Ecto neural progenitor cell (in vitro differentiated cells): ENCODE measurements around the gene THAP4.

Source experiments
- DNase-seq: peaks from one replicate; pipeline ENCODE4 v3.0.0-alpha.2; 2018; ENCODE audit warnings: low spot score

Gene THAP4

DNA sequence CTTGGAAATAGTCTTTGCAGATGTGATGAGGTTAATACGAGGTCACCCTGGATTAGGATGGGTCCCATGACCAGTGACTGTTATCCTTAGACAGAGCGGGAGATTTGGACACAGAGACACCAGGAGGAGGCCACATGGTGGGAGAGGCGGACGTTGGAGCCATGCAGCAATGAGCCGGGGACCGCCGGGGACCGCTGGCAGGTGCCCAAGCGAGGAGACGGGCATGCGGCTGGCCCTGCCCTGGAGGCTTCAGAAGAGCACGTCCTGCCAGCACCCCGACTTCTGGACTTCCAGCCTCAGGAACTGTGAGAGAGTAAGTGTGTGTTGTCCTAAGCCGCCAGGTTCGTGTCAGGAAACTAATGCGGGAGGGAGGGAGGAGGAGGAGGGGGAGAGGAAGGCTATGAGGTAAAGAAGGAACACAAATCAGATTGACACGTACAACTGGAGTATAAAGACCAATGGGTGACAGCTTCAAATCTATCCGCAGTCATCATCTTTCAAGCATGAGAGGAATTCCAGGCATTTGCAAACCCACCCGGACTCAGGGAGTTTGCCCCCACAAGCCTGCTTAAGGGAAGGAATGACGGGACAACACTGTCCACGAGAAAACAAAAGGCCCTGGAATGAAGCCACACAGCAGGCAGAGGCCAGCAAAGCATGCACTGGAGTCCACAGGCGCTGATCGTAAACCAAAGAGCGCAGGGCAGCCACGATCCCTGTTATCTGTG, 90.0 kb downstream of the THAP4 start:
- peak; percentile 50 for DNase-seq

DNA sequence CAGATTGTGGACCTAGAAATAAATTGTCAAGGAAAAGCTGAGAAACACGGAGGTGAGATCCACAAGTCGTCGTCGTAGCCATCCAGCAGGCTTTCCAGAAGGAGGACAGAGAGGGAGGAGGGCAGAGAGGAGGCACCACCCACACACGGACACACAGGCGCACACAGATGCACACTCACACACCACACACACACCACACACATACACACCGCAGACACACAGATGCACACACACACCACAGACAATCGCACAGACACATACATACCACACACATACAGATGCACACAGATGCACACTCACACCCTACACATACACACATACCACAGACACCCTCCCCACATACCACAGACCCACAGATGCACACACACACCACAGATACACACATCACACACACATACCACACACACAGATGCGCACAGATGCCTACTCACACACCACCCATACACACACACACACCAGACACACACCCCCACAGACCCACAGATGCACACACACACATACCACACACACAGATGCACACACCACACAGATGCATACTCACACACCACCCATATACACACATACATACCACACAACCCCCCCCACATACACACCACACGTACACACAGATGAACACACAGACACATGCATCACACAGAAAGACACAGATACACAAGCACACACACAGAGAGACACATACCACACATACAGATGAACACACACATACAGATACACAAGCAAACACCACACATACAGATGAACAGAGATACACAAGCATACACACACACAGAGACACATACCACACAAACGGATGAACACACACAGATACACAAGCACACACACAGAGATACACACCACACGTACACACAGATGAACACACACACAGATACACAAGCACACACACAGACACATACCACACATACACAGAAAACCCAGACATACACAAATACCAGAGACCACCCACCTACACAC, 91.2 kb downstream of the THAP4 start:
- no peak for DNase-seq

DNA sequence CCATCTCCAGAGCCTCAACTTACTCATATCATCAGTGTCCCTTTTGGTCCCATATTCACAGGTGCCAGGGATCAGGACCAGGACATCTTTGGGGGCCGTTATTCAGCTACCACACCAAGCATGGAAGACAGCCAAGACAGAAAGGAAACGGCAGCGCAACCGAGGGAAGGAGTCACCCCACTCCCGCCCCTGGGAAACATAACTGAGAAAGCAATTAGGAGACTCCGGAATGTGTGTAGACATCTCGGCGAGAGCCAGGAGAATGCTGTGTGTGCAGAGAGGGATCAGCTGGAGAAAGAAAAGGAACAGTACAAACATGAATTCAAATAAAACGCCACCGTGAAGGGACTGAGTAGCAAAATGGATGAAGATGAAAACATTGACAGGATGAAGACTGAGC, 91.9 kb downstream of the THAP4 start:
- DNase-seq = no peak

DNA sequence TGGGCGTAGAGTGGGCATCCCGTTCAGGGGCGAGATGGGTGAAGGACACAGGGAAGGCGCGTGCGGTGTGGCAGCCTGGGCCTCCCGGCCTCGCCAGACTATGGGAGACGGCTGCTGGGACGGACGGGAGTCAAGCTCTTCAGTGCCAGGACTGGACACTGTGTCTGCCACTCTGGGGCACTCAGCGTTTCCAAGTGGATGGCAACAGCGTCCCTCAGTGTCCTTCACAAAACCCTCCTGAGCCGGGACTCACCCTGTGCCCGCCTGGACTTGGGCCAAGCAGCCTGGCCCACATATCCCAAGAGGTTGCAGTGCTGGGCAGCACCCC, 94.7 kb downstream of the THAP4 start:
- DNase-seq = peak; percentile 51

DNA sequence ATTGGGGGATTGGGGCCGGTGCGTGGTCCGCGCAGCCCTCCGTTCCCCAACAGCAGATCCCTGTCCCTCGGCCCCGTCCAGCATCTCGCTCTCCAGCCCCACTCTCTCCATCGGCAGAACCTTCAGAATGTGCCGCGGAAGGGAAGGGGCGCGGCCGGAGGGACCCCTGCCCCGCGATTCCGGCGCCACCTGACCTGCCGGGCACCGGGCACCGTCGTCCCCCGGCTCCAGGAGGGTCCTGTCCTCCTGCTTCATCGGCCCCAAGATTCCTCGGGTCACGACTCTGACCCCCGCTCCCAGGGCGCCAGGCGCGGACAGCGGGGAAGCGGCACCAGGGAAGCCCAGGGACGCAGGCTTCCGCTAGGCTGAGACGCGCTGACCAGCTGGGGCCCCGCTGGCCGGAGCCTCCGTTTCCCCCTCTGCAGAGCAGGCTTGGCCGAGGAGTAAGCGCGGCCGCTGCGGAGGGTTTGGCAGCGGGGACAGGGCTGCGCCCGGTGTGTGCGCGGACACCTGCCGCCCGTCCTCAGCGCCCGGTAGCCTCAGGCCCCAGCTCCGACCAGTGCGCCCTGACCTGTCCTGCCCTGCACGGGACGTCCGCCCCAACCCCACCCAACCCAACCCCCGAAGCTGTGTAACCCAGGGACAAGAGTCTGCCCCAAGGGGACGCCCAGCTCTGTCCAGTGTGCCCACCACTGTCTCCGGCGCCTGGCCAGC, 95.2 kb downstream of the THAP4 start:
- peak; percentile 53 for DNase-seq

DNA sequence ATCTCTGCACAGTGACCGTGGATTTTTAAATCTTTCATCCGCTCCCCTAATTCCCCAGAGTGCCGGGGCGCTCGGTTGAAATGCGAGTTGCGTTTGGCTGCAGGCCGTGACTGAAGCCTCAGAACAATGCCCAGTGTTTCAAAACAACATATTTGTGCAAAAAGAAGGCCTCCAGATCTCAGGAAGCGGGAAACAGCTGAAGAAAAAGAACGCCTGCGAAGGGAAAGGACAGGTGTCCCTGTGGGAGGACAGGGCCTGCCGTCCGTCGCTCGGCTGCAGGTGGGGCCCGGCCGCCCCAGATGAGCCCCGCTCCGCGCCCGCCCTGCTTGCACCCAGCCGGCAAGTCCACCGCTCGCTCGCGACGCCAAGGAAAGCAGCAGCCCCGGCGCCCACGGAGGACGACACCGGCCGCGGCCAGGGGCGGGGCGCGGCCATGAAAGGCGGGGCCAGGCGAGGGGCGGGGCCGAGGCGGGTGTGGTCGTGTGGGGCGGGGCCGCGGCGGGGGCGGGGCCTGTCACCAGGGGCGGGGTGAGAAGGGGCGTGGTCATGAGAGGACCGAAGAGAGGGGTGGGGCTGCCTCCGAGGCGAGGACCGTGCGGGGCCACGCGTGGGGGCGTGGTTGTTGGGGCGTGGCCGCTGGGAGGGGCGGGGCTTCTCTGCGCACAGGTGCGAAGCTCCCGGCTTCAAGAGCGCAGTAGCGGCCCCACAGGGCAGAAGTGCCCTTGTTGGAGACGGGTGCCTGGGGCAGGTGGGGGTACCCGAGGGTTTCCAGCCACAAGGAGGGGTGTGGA, 96.0 kb downstream of the THAP4 start:
- DNase-seq = peak; percentile 82

DNA sequence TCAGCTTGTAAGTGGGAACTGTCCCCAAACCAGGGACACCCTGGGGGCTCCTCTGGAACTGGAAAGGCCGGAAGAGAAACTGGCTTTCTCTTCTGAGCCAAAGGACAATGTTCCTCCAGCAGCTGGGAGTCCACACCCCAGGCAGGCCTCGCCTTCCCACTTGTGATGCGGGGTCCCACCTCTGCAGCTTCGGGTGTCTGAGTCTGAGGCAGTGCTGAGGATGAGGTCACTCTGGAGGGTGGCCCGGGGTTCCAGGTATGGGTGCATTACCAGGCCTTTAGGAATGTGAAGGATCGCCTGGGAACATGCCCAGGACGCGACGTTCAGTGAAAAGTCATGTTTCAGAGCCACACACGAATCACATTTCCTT, 96.6 kb downstream of the THAP4 start:
- no peak for DNase-seq

DNA sequence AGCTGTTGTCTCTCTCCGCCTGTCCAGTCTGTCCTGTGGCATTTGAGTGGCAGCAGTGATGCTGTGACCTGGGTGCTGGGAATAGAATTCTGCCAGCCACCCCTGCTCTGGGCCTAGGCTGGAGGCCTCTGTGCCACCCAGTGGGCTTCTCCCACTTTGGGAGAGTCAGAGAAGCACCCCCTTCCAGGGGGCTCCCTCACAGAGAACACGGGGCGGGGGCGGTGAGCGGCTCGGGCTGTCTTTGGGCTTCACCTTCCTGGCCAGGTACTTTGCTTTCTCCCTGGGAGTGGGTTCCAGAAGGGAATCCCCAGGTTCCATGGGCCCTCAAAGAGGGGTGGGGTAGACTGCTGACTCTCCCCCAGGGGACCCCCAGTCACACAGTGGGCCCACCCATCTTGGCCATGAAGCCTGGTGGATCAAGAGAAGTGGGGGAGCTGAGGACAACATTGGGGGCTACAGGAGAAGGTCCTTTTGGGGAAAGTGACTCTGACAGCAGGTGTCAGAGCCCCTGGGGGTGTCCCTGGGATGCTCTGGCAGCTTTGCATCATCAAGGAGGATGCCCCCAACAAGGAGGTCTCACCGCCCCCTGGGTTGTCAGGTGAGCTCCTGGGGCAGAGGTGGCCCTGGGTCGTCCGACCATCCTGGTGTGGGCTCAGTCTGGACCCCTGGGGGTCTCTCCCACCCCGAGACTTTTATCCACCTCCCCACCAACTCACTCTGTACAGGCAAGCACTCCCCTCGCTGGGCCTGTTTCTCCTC, 97.2 kb downstream of the THAP4 start:
- no peak for DNase-seq

DNA sequence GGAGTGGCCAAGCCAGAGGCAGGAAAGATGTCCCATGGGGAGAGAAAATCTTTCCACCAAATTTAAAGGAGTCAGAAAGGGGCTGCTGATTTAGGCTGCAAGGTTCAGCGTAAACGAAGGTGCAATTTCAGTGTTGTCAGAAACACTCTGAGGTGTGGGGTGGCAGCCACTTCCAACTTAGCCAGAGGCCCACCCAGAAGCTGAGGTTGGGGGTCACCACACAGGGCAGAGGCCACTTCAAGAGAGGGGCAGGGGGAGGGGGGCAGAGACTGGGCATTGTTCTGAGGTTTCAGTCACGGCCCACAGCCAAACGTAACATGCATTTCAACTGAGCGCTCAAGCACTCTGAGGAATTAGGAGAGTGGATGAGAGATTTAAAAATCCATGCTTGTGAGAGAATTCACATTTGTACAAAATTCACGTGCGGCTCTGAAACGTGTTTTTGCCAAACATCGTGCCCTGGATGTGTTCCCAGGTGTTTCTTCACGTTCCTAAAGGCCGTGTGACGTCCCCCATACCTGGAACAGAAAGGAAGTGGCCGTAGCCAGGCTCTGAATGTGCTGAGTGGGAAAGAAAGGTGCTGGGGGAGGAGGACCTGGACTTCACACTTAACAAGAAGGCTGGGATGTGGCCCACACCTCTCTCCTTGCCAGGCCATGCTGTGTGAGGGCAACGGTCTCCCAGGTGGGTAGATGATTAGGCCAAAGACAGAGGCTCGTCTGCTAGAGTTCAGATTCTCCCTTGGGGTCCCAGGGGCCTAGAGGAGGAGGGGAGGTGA, 97.9 kb downstream of the THAP4 start:
- no peak for DNase-seq

DNA sequence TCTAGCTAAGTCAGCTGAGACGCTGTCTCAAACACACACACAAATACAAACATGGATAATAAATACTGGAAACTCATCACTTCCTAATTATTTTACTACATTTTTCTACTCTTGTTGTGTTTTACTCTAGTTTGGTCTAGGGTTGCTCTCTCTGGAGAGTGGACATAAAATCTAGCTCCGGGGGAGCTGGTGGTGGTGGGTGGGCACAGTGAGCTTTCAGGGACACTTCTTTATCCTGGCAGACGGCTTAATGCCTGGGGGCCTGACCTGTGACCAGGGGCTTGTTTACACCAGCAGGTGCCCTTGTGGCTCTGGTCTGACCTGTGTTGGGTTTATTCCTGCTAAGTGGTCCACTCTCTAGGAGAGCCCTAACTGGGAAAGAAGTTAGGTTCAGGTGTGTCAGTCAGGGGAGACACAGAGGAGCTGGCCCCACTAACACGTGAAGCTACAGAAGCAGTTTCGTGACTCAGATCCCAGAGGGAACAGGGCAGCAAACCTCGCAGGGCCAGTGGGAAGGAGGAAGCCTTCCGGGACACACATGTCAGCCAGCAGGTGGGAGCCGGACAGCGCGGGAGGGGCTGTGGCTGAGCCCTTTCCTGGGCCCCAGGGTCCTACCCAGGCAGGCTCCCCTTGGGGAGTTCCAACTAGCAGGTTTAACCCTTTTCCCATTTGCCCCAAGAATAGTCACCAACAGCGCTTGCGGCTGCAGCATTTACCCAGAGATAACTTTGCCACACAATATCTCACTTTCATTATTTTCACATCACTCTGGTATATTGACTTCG, 100.9 kb downstream of the THAP4 start:
- no peak for DNase-seq

DNA sequence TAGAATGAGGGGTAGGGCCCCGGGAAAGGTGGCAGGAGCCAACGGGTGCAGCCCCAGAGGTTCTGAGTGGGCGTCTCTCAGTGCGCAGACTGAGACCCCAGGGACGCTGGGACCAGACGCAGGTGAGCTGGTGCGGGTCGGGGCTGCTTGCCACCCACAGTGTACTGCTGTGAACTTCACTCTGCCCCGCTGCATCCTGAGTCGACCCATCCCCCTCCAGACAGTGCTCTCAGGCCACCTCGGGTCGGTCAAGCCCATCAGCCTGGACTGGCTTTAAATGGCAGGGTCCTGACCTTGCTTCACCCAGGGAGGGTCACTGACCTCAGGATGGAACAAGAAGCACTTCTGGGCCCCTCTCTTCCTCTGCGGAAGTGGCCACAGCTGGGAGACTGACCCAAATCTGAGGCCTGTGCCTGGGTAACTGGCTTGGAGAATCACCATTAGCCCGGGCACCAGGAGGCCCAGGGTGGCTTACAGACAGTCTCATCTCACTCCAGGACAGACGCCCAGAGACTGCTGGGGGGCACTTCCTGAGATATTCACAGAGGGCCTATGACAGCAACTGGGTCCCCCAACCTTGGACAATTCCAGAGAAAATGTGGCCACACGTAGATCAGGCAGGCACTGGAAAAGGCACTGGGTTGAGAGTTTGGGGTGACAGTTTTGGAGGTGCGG, 102.1 kb downstream of the THAP4 start:
- no peak for DNase-seq
